HepG2 (cell line): ENCODE data around the gene CATSPERE. TPM values are rescaled to one million over a fixed set of nuclear protein-coding genes. Genes with fewer than 3 reads are reported as not detected.
A peak's percentile ranks its signal among the peaks of the same experiment; 100 is the strongest.

Source experiments
- CCAR2 ChIP-seq: fragments of 200-400 bp; formaldehyde crosslinking; optimal IDR thresholded peaks from 2 replicates; pipeline ENCODE3; 2018; ENCODE audit warnings: low read depth, mild to moderate bottlenecking, low read length, moderate library complexity
- CEBPB ChIP-seq: IDR thresholded peaks from 2 replicates; pipeline ENCODE4 v1.6.1; 2011; ENCODE audit warnings: low read depth, low read length, improper control_type of control experiment, borderline replicate concordance
- CENPBD1 ChIP-seq: sonication (generic); formaldehyde crosslinking; IDR thresholded peaks from 2 replicates; pipeline ENCODE4 v1.8.0; 2022; ENCODE audit warnings: missing genetic modification reagents, low read depth, mild to moderate bottlenecking, borderline replicate concordance
- HOXA7 ChIP-seq: sonication (generic); formaldehyde crosslinking; IDR thresholded peaks from 2 replicates; pipeline ENCODE4 v1.8.1; 2022; ENCODE audit warnings: mild to moderate bottlenecking, missing genetic modification reagents, moderate library complexity
- NFE2 ChIP-seq: sonication (generic); formaldehyde crosslinking; IDR thresholded peaks from 2 replicates; pipeline ENCODE4 v1.4.0; 2020; ENCODE audit warnings: missing genetic modification reagents
- NR2F2 ChIP-seq: IDR thresholded peaks from 2 replicates; pipeline ENCODE4 v1.6.1; 2012; ENCODE audit warnings: low read depth, inconsistent platforms, borderline replicate concordance
- PAF1 ChIP-seq: IDR thresholded peaks from 2 replicates; pipeline ENCODE4 v1.6.1; 2016; ENCODE audit warnings: missing genetic modification reagents, missing compliant biosample characterization
- PITX1 ChIP-seq: sonication (generic); formaldehyde crosslinking; IDR thresholded peaks from 2 replicates; pipeline ENCODE4 v1.5.1; 2020; ENCODE audit warnings: mild to moderate bottlenecking, missing genetic modification reagents
- POGZ ChIP-seq: sonication (generic); formaldehyde crosslinking; IDR thresholded peaks from 2 replicates; pipeline ENCODE4 v1.4.0; 2020; ENCODE audit warnings: mild to moderate bottlenecking, missing genetic modification reagents
- PRPF4 ChIP-seq: fragments of 200-400 bp; formaldehyde crosslinking; IDR thresholded peaks from 2 replicates; pipeline ENCODE4 v1.6.1; 2016; ENCODE audit warnings: low read length, low read depth; ENCODE audit not compliant: poor library complexity, severe bottlenecking
- RNF2 ChIP-seq: fragments of 450-650 bp; conservative IDR thresholded peaks from 2 replicates; pipeline ENCODE4 v1.6.1; 2016; ENCODE audit warnings: low read depth
- SRF ChIP-seq: IDR thresholded peaks from 2 replicates; pipeline ENCODE4 v1.6.1; 2011; ENCODE audit warnings: mild to moderate bottlenecking, low read depth, low read length, moderate library complexity
- XBP1 ChIP-seq: sonication (generic); formaldehyde crosslinking; IDR thresholded peaks from 2 replicates; pipeline ENCODE4 v1.5.0; 2020; ENCODE audit warnings: missing genetic modification reagents
- YEATS4 ChIP-seq: sonication (generic); formaldehyde crosslinking; IDR thresholded peaks from 2 replicates; pipeline ENCODE4 v1.4.0; 2020; ENCODE audit warnings: missing genetic modification reagents, borderline replicate concordance
- ZBTB7A ChIP-seq: sonication (generic); formaldehyde crosslinking; IDR thresholded peaks from 2 replicates; pipeline ENCODE4 v1.8.0; 2022; ENCODE audit warnings: mild to moderate bottlenecking, missing genetic modification reagents
- ZNF18 ChIP-seq: sonication (generic); formaldehyde crosslinking; IDR thresholded peaks from 2 replicates; pipeline ENCODE4 v1.8.0; 2022; ENCODE audit warnings: mild to moderate bottlenecking, missing genetic modification reagents; ENCODE audit not compliant: insufficient replicate concordance
- ZNF256 ChIP-seq: sonication (generic); formaldehyde crosslinking; conservative IDR thresholded peaks from 2 replicates; pipeline ENCODE4 v1.4.0; 2020; ENCODE audit warnings: missing genetic modification reagents
- ZNF260 ChIP-seq: sonication (generic); formaldehyde crosslinking; IDR thresholded peaks from 2 replicates; pipeline ENCODE4 v1.4.0; 2020; ENCODE audit warnings: missing genetic modification reagents, low read depth, mild to moderate bottlenecking, borderline replicate concordance
- ZNF275 ChIP-seq: sonication (generic); formaldehyde crosslinking; IDR thresholded peaks from 2 replicates; pipeline ENCODE4 v1.8.0; 2022; ENCODE audit warnings: missing genetic modification reagents, mild to moderate bottlenecking, inconsistent platforms, borderline replicate concordance
- ZNF280D ChIP-seq: sonication (generic); formaldehyde crosslinking; IDR thresholded peaks from 2 replicates; pipeline ENCODE4 v1.5.1; 2020; ENCODE audit warnings: mild to moderate bottlenecking, missing genetic modification reagents
- ZNF296 ChIP-seq: sonication (generic); formaldehyde crosslinking; conservative IDR thresholded peaks from 2 replicates; pipeline ENCODE4 v1.5.0; 2020; ENCODE audit warnings: mild to moderate bottlenecking, missing genetic modification reagents
- ZNF30 ChIP-seq: sonication (generic); formaldehyde crosslinking; IDR thresholded peaks from 2 replicates; pipeline ENCODE4 v1.5.0; 2020; ENCODE audit warnings: mild to moderate bottlenecking, missing genetic modification reagents
- ZNF547 ChIP-seq: sonication (generic); formaldehyde crosslinking; IDR thresholded peaks from 2 replicates; pipeline ENCODE4 v1.5.1; 2020; ENCODE audit warnings: mild to moderate bottlenecking, missing genetic modification reagents
- ZNF619 ChIP-seq: sonication (generic); formaldehyde crosslinking; IDR thresholded peaks from 2 replicates; pipeline ENCODE4 v1.4.0; 2020; ENCODE audit warnings: mild to moderate bottlenecking, missing genetic modification reagents
- ZNF720 ChIP-seq: sonication (generic); formaldehyde crosslinking; IDR thresholded peaks from 2 replicates; pipeline ENCODE4 v1.4.0; 2020; ENCODE audit warnings: missing genetic modification reagents
- polyA plus RNA-seq, 8 experiments: library from polyadenylated mRNA; depleted of rRNA in 3 of 8; stranded (reverse) in 7 of 8; unstranded in 1 of 8; fragments of >200 nt; fragmentation: Illumina TruSeq in 4 of 8; extraction: Trizol in 4 of 8; gene quantifications; 2 replicates each; pipeline versions ENCODE4 v1.2.1 to v1.2.3, GENCODE V29; 2011 to 2016; ENCODE audit warnings: low read depth in 4 of 8, missing spikeins in 1 of 8, mixed read lengths in 1 of 8; ENCODE audit not compliant: insufficient read depth in 1 of 8
- total RNA-seq, 5 experiments: library from RNA; depleted of rRNA; stranded (reverse); fragments of >200 nt; fragmentation: Illumina TruSeq; extraction: Trizol; gene quantifications; 2 replicates each; pipeline ENCODE4 v1.2.3, GENCODE V29; 2016; ENCODE audit warnings: low read depth in 1 of 5

The CATSPERE gene
- total and polyA plus RNA-seq, 2 of the 13 experiments (the other 11 are each of a cell fraction or from before 2014, with no cell fraction given), result 0.34 to 0.51 TPM

- TF ChIP-seq SRF (no peak), ZNF280D (CRISPR knock-in tag) (0 out of 2 replicates have a peak, but pooled peaks have one; percentile 5), ZNF256 (CRISPR knock-in tag) (no peak), ZNF260 (CRISPR knock-in tag) (no peak), NFE2 (CRISPR knock-in tag) (no peak), XBP1 (CRISPR knock-in tag) (no peak), ZBTB7A (CRISPR knock-in tag) (no peak), ZNF275 (CRISPR knock-in tag) (0 out of 2 replicates have a peak, but pooled peaks have one; percentile 16), ZNF619 (CRISPR knock-in tag) (no peak), PITX1 (CRISPR knock-in tag) (peak; percentile 74; the same call in 1 of the 2 replicates), ZNF720 (CRISPR knock-in tag) (no peak), PRPF4 (no peak), NR2F2 (no peak), HOXA7 (CRISPR knock-in tag) (no peak), YEATS4 (CRISPR knock-in tag) (peak; percentile 88), ZNF296 (CRISPR knock-in tag) (no peak), ZNF547 (CRISPR knock-in tag) (no peak; the same call in 1 of the 2 replicates), CENPBD1 (CRISPR knock-in tag) (no peak), CCAR2 (no peak), PAF1 (CRISPR knock-in tag) (no peak), CEBPB (no peak), RNF2 (no peak), POGZ (CRISPR knock-in tag) (peak; percentile 5; the same call in 1 of the 2 replicates), ZNF30 (CRISPR knock-in tag) (no peak), ZNF18 (no peak)
Measured at GRCh38 chr1:244652623-244653438, 191.8 kb downstream of the CATSPERE start, which contains the start of gene DESI2 (continued).
